Activated T-cell treated with anti-CD3 and anti-CD28 coated beads, Interleukin-2, amount 50 U/mL, for 72 hours (primary cell): ENCODE data around the gene MRPL38. TPM values are rescaled to one million over a fixed set of nuclear protein-coding genes. Genes with fewer than 3 reads are reported as not detected.
"Not testable (repeated sequence)": the region's sequence is repeated elsewhere in the genome, so short reads cannot be mapped to it uniquely, and the experiment has no call there.

Source experiments
- ATAC-seq, 2 donors: fragments of 150-1000 bp; cut with Tn5 transposase; replicated peaks in 1 of 2; 2 replicates each; pipeline ENCODE4 v1.10.0; 2021; ENCODE audit warnings: moderate library complexity in 2 of 2, mild to moderate bottlenecking in 1 of 2
- DNase-seq, 2 donors: peaks; one replicate each; pipeline ENCODE4 v3.0.0; 2021 to 2022; ENCODE audit warnings: mixed read lengths in 1 of 2
- H3K27ac Mint-ChIP-seq: one replicate; pipeline ENCODE4 v1.8.0; 2022; ENCODE audit warnings: mild to moderate bottlenecking, moderate library complexity, mixed read lengths
- H3K27me3 Mint-ChIP-seq: one replicate; pipeline ENCODE4 v1.8.0; 2022; ENCODE audit warnings: low read depth, mixed read lengths
- H3K36me3 Mint-ChIP-seq, 2 donors: one replicate each; pipeline ENCODE4 v1.8.0; 2022; ENCODE audit warnings: mixed read lengths in 2 of 2, mild to moderate bottlenecking in 1 of 2; ENCODE audit not compliant: insufficient read depth in 2 of 2
- H3K4me1 Mint-ChIP-seq: one replicate; pipeline ENCODE4 v1.8.0; 2022; ENCODE audit warnings: low read depth, mixed read lengths
- H3K4me3 Mint-ChIP-seq, 2 donors: one replicate each; pipeline ENCODE4 v1.8.0; 2022; ENCODE audit warnings: mild to moderate bottlenecking in 2 of 2, mixed read lengths in 2 of 2, moderate library complexity in 2 of 2
- H3K9me3 Mint-ChIP-seq, 2 donors: one replicate each; pipeline ENCODE4 v1.8.0; 2022; ENCODE audit warnings: mixed read lengths in 2 of 2
- total RNA-seq, 2 donors: library from RNA; stranded (reverse); gene quantifications; one replicate each; pipeline ENCODE4 v1.2.3, GENCODE V29; 2022

MRPL38 gene
- total RNA-seq, 2 donors from 2014 or later, result 101 to 117 TPM

GRCh38 chr17:75889454-75889853 lies 15.2 kb downstream of the MRPL38 start:
- H3K27ac Mint-ChIP-seq, result peak overlapping the region; percentile 57
- H3K4me3 Mint-ChIP-seq, result no peak overlapping the region
- no peaks in the 10 kb centered on the region for H3K9me3 Mint-ChIP-seq
- H3K36me3 Mint-ChIP-seq, result no peaks in the 10 kb centered on the region
- peaks cover 20% of the 10 kb centered on the region for H3K4me1 Mint-ChIP-seq
- peak in 1 of 2 donors; percentile 28 for DNase-seq
- peak; percentile 61 to 71 for ATAC-seq
- no peaks in the 10 kb centered on the region for H3K27me3 Mint-ChIP-seq

- no peak overlapping the region for H3K4me3 Mint-ChIP-seq
Measured at GRCh38 chr17:75888484-75888883, 16.2 kb downstream of the MRPL38 start.

GRCh38 chr17:75885860-75886259 lies 18.8 kb downstream of the MRPL38 start:
- not testable (repeated sequence) for H3K9me3 Mint-ChIP-seq, H3K27me3 Mint-ChIP-seq, H3K36me3 Mint-ChIP-seq, ATAC-seq, H3K4me3 Mint-ChIP-seq, DNase-seq, H3K27ac Mint-ChIP-seq
- H3K4me1 Mint-ChIP-seq, result peaks cover 11% of the 10 kb centered on the region

More at GRCh38 chr17:75888484-75888883, 16.2 kb downstream of the MRPL38 start:
- peaks cover 11% of the 10 kb centered on the region for H3K4me1 Mint-ChIP-seq
- no peaks in the 10 kb centered on the region for H3K27me3 Mint-ChIP-seq
- no peaks in the 10 kb centered on the region for H3K36me3 Mint-ChIP-seq
- H3K27ac Mint-ChIP-seq, result no peak overlapping the region
- ATAC-seq (no peak), DNase-seq (no peak)
- no peaks in the 10 kb centered on the region for H3K9me3 Mint-ChIP-seq

GRCh38 chr17:75885431-75885830 lies 19.3 kb downstream of the MRPL38 start:
- no peak overlapping the region for H3K27ac Mint-ChIP-seq
- H3K36me3 Mint-ChIP-seq, result no peaks in the 10 kb centered on the region
- no peak overlapping the region for H3K4me3 Mint-ChIP-seq

GRCh38 chr17:75881678-75882454 lies 22.8 kb downstream of the MRPL38 start:
- H3K9me3 Mint-ChIP-seq, result no peaks in the 10 kb centered on the region
- ATAC-seq (no peak), DNase-seq (no peak)
- no peak overlapping the region for H3K27ac Mint-ChIP-seq
- H3K4me1 Mint-ChIP-seq, result peaks cover 15% of the 10 kb centered on the region
- no peak overlapping the region for H3K4me3 Mint-ChIP-seq
- H3K36me3 Mint-ChIP-seq, result no peaks in the 10 kb centered on the region
- H3K27me3 Mint-ChIP-seq, result no peaks in the 10 kb centered on the region

More at GRCh38 chr17:75885431-75885830, 19.3 kb downstream of the MRPL38 start:
- Mint-ChIP-seq H3K4me1 (peaks cover 10% of the 10 kb centered on the region), H3K9me3 (no peaks in the 10 kb centered on the region), H3K27me3 (no peaks in the 10 kb centered on the region)
- no peak for ATAC-seq
- DNase-seq, result no peak

- H3K4me1 Mint-ChIP-seq, result peaks cover 27% of the 10 kb centered on the region
- H3K36me3 Mint-ChIP-seq, result no peaks in the 10 kb centered on the region
- H3K9me3 Mint-ChIP-seq, result no peaks in the 10 kb centered on the region
- H3K4me3 Mint-ChIP-seq, result peak overlapping the region; percentile 22 to 32
- DNase-seq (no peak), ATAC-seq (no peak)
- H3K27ac Mint-ChIP-seq, result no peak overlapping the region
- no peaks in the 10 kb centered on the region for H3K27me3 Mint-ChIP-seq
Measured at GRCh38 chr17:75880266-75880665, 24.4 kb downstream of the MRPL38 start.

- Mint-ChIP-seq H3K9me3 (no peaks in the 10 kb centered on the region), H3K27me3 (no peaks in the 10 kb centered on the region), H3K4me3 (peak within 1 kb of the TSS; percentile 85 to 94), H3K27ac (peak within 1 kb of the TSS; percentile 60), H3K4me1 (peaks cover 32% of the 10 kb centered on the region), H3K36me3 (no peaks in the 10 kb centered on the region)
- ATAC-seq (peak; percentile 14 to 36), DNase-seq (peak; percentile 28 to 57)
Measured at GRCh38 chr17:75878174-75878998, 26.3 kb downstream of the MRPL38 start, which contains the start of gene TRIM47. Gene TRIM47, minus strand, starts transcription at chr17:75878581. Its CDS starts 33 bp downstream, at chr17:75878548.

- H3K4me3 Mint-ChIP-seq, result peak overlapping the region; percentile 73 to 94
- H3K9me3 Mint-ChIP-seq, result no peaks in the 10 kb centered on the region
- H3K27ac Mint-ChIP-seq, result peak overlapping the region; percentile 7
- no peaks in the 10 kb centered on the region for H3K36me3 Mint-ChIP-seq
- H3K4me1 Mint-ChIP-seq, result peaks cover 34% of the 10 kb centered on the region
- DNase-seq (peak; percentile 83 to 85), ATAC-seq (peak; percentile 82 to 88)
- no peaks in the 10 kb centered on the region for H3K27me3 Mint-ChIP-seq
Measured at GRCh38 chr17:75877752-75878173, 26.9 kb downstream of the MRPL38 start.

GRCh38 chr17:75876938-75877751 lies 27.5 kb downstream of the MRPL38 start:
- peak; percentile 30 to 34 for ATAC-seq
- no peaks in the 10 kb centered on the region for H3K27me3 Mint-ChIP-seq
- peaks cover 40% of the 10 kb centered on the region for H3K4me1 Mint-ChIP-seq
- H3K36me3 Mint-ChIP-seq, result no peaks in the 10 kb centered on the region
- H3K9me3 Mint-ChIP-seq, result no peaks in the 10 kb centered on the region
- peak; percentile 51 to 58 for DNase-seq
- H3K4me3 Mint-ChIP-seq, result peak overlapping the region; percentile 73 to 94
- H3K27ac Mint-ChIP-seq, result peak overlapping the region; percentile 7

- no peaks in the 10 kb centered on the region for H3K36me3 Mint-ChIP-seq
- H3K27ac Mint-ChIP-seq, result peak overlapping the region; percentile 7
- no peaks in the 10 kb centered on the region for H3K9me3 Mint-ChIP-seq
- peak overlapping the region; percentile 73 to 94 for H3K4me3 Mint-ChIP-seq
- H3K4me1 Mint-ChIP-seq, result peaks cover 40% of the 10 kb centered on the region
- ATAC-seq (peak; percentile 56 to 59), DNase-seq (peak; percentile 70 to 72)
- H3K27me3 Mint-ChIP-seq, result no peaks in the 10 kb centered on the region
Measured at GRCh38 chr17:75876190-75876937, 28.3 kb downstream of the MRPL38 start.

- Mint-ChIP-seq H3K27me3 (no peaks in the 10 kb centered on the region), H3K27ac (peak overlapping the region; percentile 7)
- DNase-seq, result no peak
Measured at GRCh38 chr17:75875940-75876189, 28.8 kb downstream of the MRPL38 start.

GRCh38 chr17:75875182-75875939 lies 29.3 kb downstream of the MRPL38 start:
- Mint-ChIP-seq H3K27ac (peak overlapping the region; percentile 7), H3K4me1 (peaks cover 40% of the 10 kb centered on the region), H3K4me3 (peak overlapping the region; percentile 73 to 94), H3K36me3 (no peaks in the 10 kb centered on the region), H3K9me3 (no peaks in the 10 kb centered on the region), H3K27me3 (no peaks in the 10 kb centered on the region)
- DNase-seq (no peak), ATAC-seq (no peak)

More at GRCh38 chr17:75875940-75876189, 28.8 kb downstream of the MRPL38 start:
- ATAC-seq, result no peak
- Mint-ChIP-seq H3K36me3 (no peaks in the 10 kb centered on the region), H3K4me1 (peaks cover 40% of the 10 kb centered on the region), H3K4me3 (peak overlapping the region; percentile 73 to 94), H3K9me3 (no peaks in the 10 kb centered on the region)
